ENCODE data around the gene LILRB2.
A peak's percentile ranks its signal among the peaks of the same experiment; 100 is the strongest.
"Not testable (repeated sequence)": the region's sequence is repeated elsewhere in the genome, so short reads cannot be mapped to it uniquely, and the experiment has no call there.

The LILRB2 gene

DNA sequence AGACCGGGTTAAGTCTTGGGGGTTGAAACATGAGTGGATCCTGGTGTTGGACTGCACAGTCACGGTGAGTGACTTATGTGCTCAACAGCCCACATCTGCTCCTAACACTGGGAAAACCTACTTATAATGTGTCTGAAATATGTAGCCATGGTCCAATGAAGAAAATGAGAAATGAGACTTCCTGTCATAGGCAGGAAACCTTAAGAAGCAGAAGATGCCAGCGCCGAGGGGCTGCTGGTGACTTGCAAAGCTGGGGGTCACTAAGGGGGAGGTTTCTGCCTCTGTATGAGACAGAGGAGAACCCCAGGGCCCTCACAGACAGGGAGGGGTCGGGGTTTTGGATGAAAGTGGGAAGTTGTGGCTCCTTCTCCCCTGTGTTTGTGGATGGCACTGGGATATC, 8.7 kb downstream of the LILRB2 start:
- not testable (repeated sequence) for DNase-seq (ENCODE audit: low read depth)

DNA sequence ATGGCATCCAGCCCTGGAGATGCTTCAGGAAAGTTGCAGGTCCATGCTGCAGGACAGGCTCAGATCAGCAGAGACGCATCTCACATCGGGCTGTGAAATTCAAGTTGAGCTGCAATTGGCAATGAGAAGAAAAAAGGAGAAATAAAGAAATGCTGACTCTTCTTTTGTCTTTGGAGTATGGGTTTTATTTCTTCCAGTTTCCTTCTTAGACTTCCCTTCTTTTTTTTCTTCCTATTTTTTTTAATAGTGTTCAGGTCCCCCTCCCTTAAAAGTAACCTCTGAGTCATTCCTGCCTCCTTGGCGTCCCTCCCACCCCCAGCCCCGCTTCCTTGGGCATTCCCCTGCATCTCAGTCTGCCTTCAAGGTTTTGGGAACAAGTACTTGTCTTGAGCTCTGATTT, 9.3 kb downstream of the LILRB2 start:
- not testable (repeated sequence) for DNase-seq (ENCODE audit: low read depth)

DNA sequence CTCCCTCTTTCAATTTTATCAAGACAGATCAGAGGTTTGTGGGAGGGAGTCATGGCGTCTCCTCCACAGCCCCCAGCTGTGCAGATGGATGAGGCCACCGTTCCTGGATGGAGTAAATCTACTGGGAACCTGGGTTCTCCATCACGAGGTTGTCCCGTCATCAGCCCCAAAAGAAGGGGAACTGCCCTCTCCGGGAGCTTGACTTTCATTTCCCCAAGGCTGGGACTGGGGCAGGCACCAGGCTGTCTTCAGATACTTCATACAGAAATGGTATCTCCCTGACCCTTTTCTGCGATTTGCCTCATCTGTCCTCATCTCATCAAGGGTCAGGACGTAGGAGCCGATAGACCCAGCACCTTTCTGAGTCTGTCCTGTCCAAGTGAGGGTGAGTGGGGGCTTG, 9.8 kb downstream of the LILRB2 start:
- no peak for DNase-seq (ENCODE audit: low read depth)

DNA sequence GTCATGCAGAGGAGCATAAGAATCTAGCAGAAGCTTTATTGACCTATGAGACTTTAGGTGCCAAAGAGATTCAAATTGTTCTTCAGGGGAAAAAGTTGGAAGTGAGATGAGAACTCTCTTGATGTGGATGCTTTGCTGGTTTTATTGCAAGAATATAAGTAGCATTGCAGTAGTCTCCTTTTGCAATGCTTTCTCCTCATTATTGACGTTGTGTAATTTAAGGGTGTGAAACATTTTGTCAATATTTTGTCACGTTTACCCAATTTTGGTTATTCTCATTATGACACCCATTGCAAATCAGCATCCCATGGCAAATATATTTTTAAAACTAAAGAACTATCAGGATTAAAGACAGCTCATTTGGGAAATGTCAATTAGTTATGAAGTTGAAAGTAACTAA, 12.0 kb downstream of the LILRB2 start:
- DNase-seq (ENCODE audit: low read depth): no peak

DNA sequence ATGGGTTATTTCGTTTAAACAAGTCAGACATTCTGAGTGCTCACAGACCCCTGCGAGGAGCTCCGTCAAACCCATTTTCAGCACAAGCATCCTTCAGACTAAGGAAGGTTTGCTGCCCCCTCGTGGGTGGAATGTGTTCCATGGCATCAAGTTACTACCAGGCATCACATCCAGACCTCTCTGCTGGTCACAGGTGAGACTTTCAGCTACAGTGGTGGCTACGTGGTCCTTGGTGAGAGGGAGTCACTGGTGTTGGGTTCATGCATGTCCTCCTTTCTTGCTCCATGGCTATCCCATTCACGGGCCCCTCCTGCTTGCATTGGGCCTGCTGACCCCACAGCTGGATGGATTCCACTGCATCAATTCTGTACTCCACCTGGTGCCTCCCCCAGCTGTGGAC, 14.8 kb downstream of the LILRB2 start:
- peak; percentile 43 for DNase-seq (ENCODE audit: low read depth)

DNA sequence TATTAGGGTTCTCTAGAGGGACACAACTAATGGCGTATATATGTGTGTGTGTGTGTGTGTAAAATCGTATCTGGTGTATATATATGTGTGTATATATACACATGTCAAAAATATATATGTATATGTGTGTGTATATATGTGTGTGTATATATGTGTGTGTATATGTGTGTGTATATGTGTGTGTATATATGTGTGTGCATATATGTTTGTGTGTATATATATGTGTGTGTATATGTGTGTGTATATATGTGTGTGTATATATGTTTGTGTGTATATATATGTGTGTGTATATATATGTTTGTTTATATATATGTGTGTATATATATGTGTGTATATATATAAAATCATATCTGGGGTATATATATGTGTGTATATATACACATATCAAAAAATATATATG, 18.4 kb downstream of the LILRB2 start:
- DNase-seq (ENCODE audit: low read depth): no peak

DNA sequence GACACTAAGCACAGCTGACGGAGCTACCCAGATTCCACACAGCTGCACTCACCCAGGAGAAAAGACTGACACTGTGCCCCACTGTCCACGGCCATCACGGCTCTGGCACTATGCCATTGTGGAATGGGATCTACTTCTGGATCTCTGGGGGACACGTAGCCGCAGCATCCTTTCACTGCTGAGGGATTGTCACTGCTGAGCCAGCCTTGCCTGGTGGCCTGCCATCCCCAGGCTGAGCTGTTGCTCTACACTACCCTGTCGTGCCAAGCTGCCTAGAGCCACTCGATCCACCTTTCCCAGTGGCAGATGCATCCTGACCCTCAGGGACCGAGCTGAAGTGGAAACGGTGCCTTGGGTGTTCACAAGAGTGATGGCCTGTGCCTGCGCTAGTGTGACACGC, 18.8 kb downstream of the LILRB2 start:
- DNase-seq (ENCODE audit: low read depth): no peak

DNA sequence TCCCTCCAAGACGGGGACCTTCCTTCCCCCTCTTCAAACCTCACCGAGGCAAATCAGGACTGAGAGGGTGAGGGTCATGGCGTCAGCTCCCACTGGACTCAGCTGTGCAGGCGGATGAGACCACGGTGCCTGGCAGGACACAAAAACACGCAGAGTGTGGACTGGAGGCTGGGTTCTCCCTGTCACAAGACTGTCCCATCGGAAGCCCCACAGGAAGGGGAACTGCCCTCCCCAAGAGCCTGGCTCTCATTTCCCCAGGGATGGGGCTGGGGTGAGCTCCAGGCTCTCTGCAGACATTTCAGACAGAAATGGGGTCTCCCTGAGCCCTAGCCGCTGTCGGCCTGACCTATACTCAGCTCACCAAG, 23.8 kb downstream of the LILRB2 start, which contains the start of gene LILRB5:
TSS of gene LILRB5 (minus strand) at position 158 of the 365 bp plus-strand sequence. CDS start at position 78, 80 bp downstream.
- no peak for DNase-seq (ENCODE audit: low read depth)

DNA sequence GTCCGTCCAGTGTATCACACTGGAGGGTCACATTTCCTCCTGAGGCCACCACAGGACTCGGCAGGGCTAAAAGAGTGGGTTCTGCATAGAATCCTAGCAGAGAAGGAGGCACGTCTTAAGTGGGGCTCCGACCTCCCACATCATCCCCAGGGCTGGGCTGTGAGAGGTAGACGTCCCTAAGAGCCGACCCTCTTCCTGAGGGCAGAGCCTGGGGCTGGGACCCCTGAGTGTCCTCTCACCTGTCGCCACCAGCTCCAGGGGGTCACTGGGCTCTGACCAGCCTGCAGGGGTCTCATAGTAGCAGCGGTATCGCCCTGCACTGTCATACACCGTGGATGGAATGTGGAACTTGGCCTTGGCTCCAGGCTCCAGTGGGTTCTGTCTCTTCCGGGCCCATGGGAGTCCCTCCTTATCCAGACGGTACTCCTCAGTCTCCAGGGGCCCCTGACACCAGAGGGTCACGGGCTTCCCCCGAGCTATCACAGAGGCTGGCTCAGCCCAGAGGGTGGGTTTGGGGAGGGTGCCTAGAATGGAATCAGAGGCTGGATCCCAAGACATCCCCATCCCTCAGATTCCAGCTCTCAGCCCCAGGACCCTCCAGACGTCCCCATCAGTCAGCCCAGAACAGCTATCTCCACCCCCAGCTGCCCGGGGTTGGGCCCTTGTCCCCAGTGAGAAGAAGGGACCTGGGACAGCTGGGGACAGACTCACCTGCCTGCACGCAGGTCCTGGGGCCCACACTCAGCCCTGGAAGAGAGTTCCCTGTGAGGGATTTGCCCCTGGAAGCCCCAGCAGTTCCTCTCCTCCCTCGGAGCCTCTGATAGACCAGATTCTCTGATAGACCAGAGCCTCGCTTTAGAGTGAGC, 24.4 kb downstream of the LILRB2 start:
- no peak for DNase-seq (ENCODE audit: low read depth)

DNA sequence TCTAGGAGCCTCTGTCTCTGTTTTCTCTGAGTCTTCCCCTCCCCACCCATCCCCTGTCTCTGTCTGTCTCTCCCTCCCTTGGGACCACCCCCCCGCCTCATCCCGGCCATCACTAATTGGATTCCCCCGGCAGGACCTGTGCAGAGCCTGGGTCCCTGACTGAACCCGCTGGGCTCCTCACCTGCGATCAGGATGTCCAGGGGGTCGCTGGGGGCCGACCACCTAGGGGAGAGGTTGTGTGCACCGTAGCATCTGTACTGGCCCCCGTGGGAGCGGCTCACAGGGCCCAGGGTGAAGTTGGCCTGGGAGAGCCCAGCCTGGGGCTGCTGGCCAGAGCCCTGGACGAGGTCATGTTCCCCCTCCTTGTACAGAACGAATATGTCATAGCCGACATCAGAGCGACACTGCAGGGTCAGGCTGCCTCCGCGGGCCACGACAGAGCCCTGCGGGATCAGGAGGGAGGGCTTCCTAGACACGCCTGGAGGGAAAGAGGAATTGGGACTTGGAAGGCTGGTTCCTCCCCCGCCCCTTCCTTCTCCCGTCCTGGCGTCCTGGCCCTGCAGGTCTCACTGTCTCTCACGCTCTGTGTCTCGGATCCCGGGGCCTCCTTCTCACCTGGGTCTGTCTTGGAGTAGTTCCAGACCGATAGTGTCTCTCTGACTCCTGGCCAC, 25.7 kb downstream of the LILRB2 start:
- no peak for DNase-seq (ENCODE audit: low read depth)

DNA sequence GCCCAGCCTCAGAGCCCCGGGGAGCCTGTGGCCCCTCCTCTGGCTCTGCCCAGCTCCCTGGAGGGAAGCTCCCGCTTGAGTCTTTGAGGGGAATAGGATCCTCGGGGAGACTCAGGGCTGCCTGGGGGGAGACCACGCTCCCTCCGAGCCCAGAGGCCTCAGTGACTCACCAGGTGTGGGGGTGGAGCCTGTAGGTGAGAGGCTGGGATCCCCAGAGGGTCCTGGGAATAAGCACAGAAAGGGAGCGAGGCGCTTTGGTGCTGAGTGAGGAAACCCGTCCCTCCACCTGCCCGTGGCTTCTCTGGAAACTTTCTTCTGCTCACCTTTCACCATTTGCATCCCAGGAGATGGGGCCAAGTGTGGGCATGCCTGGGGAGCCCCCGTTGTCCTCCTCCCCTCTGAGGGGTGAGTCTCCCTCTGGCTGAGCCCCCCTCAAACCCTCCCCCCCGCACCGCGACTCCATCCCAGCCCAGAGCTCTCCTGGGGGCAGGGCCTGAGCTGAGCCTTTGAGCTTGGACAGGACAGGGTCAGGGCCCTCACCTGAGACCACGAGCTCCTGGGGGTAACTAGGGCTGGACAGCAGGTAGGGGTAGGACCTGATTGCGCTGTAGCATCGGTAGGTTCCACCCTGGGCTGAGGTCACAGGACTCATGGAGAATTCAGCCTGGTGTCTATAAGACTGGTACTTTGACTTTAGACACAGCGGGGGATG, 26.6 kb downstream of the LILRB2 start:
- DNase-seq (ENCODE audit: low read depth): no peak

DNA sequence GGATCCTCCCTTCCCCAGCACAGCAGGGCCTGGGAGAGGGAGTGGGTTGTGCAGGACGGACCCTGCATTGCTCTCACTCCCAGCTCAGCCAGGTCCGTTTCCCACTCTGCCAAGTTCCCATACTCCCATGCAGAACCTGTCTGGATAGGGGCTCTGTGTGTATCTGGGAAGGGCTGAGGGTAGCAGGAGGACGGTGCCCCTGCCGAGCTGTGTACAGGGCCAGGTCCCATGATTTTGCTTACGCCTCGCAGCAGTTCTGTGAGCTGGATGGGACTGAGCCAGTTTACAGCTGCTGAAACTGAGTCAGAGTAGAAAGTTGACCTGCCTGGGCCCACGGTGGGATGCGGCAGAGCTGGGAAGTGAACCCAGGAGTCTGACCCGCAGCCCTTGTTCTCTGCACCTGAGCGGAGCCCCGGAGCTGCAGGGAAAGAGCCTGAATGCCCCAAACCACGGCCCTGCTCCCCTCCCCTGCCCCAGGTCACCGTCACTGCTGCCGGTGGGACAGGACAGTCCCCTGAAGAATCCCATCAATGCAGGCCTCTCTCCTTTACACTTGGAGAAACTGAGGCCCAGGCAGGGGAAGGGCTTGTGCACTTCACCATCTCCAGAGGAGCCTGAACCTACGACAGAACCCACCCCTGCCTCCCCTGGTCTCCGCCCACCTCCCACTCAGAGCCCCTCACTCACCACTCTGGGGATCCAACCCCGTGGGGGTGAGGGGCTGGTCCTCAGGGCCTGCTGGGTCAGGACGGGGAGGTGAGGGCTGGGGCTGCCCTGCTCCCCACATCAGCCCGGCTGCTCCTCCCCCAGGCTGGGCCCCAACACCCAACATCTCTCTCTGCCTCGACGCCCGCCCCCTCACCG, 27.3 kb downstream of the LILRB2 start:
- DNase-seq (ENCODE audit: low read depth): no peak

DNA sequence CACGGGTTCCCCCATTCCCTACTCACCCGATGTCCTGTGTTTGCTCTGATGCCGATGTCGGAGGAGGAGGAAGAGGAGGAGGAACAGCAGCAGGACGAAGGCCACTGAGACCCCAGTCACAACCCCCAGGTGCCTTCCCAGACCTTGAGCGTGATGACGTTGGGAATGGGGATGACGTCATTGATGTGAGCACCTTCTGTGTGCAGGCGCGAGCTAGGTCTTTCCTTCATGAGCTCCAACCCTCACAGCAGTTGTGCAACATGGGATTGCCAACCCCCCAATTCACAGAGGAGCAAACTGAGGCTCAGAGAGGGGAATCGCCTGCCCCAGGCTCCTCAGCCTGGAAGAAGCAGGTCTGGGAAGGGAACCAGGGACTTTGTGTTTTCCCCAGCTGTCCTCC, 28.1 kb downstream of the LILRB2 start:
- DNase-seq (ENCODE audit: low read depth): no peak

DNA sequence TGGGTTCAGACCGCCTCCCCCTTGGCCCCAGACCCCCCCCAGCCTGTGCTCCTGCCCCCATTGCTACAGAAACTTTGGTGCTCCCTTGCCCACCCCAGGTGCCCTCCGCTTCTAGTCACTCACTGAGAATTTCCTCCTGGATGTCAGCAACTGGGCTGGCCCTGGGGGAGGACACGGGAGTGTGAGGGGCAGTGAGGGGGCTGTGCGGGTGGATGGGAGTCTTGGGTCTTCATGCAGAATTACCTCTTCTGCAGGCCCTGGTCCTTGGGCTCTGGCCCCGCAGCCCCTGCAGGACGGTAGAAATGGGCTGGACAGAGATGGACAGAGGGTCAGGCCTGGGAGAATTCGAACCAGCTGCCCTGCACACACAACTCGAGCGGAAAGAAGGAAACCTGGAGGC, 28.7 kb downstream of the LILRB2 start:
- no peak for DNase-seq (ENCODE audit: low read depth)

DNA sequence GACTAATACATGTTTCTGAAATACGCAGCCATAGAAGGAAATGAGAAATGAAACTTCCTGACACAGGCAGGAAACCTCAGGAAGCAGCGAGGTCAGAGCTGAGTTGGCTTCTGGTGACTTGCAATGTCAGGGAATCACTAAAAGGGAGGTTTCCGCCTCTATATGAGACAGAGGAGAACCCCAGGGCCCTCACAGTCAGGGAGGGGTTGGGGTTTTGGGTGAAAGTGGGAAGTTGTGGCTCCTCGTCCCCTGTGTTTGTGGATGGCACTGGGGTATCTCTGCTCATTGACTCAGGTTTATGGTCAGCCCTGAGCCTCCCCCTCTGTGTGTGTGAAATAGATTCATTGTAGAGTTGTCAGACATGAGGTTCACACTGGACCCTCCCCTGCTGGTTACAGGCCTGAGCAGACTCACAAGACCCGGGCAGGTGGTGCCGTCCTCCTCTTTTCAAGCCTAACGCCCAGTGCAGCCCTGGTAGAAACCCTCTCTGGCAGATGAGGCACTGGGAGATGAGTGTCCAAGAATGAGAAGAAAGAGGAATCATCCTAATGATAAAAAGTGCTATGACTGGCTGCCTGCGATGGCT, 32.8 kb downstream of the LILRB2 start:
- DNase-seq (ENCODE audit: low read depth): no peak

DNA sequence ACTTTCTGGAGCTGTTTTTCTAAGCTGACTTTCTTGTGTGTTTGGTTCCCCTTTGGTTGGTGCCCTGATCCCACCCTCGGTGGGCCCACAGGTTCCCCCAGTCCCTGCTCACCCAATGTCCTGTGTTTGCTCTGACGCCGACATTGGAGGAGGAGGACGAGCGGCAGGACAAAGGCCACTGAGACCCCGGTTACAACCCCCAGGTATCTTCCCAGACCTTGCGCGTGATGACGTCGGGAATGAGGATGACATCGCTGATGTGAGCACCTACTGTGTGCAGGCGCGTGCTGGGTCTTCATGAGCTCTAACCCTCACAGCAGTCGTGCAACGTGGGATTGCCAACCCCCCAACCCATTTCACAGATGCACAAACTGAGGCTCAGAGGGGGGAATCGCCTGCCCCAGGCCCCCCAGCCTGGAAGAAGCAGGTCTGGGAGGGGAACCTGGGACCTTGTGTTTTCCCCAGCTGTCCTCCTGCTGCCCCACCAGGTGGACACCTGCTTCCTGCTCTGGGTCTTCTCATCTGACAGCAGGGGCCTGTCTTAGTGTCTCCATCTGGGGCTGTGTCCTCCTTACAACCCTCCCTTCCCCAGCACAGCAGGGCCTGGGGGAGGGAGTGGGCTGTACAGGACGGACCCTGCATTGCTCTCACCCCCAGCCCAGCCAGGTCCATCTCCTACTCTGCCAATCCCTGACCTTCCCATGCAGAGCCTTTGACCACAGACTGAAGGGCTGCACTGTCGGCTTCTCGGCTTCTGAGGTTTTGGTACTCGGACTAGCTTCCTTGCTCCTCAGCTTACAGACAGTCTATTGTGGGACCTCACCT, 33.6 kb downstream of the LILRB2 start:
- DNase-seq (ENCODE audit: low read depth): no peak

DNA sequence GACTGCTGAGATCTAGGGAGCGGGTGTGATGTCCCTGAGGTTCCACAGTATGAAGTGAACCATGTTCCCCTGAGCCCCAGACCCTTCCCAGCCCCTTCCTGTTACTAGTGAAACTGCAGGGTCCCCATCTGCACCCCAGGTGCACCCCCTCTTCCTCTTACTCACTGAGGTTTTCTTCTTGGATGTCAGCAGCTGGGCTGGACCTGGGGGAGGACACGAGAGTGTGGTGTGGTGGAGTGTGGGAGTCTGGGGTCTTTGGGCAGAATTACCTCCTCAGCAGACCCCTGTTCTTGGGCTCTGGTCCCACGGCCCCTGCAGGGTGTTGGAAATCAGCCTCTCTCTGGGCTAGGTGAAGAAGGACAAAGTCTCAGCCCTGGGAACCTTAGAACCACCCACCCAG, 35.0 kb downstream of the LILRB2 start:
- DNase-seq (ENCODE audit: low read depth): no peak

DNA sequence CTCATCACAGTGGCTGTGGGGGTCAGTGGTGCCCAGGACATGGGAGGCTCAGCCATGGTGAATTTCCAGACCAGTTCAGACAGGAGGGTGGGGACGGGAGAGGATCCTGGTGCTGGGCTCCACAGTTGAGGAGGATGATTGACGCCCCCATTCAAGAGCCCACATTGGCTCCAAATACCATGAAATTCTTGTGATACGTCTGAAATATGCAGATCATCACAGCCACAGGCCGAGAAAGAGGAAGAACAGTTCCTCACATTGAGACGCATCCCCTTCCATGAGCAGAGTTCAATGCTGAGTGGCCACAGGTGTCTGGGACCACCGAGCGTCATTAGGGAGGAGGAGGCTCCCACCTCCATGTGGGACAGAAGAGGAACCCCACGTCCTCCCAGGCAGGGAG, 37.1 kb downstream of the LILRB2 start:
- not testable (repeated sequence) for DNase-seq (ENCODE audit: low read depth)

DNA sequence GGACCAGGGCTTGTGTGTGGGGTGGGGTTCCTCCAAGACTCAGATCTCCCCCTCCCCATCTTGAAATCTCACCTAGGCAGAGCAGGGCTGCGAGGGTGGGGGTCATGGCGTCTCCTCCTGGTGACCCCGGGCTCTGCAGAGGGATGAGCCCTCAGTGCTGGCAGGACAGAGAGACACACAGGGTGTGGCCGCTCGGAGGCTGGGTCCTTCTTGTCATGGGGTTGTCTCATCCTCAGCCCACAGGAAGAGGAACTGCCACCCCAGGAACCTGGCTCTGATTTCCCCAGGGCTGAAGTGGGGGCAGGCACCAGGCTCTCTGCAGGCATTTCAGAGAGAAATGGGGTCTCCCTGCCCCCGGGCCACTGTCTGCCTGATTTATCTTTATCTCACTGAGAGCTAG, 38.3 kb downstream of the LILRB2 start, which contains the start of gene LILRA6:
TSS of gene LILRA6 (minus strand) at position 145 of the 400 bp plus-strand sequence.
- not testable (repeated sequence) for DNase-seq (ENCODE audit: low read depth)

DNA sequence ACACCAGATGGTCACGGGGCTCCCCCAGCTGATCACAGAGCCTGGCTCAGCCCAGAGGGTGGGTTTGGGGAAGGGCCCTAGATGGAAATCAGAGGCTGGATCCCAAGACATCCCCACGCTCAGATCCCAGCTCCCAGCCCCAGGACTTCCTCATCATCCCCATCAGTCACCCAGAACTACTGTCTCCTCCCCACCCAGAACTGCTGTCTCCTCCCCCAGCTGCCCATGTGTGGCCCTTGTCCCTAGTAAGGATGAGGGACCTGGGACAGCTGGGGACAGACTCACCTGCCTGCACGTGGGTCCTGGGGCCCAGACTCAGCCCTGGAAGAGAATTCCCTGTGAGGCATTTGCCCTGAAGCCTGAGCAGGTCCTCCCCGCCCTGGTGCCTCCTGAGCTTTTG, 38.7 kb downstream of the LILRB2 start:
- not testable (repeated sequence) for DNase-seq (ENCODE audit: low read depth)

All from fibroblast of the conjunctiva (primary cell).